SKM-1 (cell line): ENCODE measurements around the gene GRID1.
A peak's percentile ranks its signal among the peaks of the same experiment; 100 is the strongest.
"Not testable (repeated sequence)": the region's sequence is repeated elsewhere in the genome, so short reads cannot be mapped to it uniquely, and the experiment has no call there.

Experiments used
- DNase-seq: peaks from one replicate; lab custom pipeline; 2025; ENCODE audit not compliant: unreplicated experiment; lab: John Stamatoyannopoulos, UW

Gene GRID1

DNA sequence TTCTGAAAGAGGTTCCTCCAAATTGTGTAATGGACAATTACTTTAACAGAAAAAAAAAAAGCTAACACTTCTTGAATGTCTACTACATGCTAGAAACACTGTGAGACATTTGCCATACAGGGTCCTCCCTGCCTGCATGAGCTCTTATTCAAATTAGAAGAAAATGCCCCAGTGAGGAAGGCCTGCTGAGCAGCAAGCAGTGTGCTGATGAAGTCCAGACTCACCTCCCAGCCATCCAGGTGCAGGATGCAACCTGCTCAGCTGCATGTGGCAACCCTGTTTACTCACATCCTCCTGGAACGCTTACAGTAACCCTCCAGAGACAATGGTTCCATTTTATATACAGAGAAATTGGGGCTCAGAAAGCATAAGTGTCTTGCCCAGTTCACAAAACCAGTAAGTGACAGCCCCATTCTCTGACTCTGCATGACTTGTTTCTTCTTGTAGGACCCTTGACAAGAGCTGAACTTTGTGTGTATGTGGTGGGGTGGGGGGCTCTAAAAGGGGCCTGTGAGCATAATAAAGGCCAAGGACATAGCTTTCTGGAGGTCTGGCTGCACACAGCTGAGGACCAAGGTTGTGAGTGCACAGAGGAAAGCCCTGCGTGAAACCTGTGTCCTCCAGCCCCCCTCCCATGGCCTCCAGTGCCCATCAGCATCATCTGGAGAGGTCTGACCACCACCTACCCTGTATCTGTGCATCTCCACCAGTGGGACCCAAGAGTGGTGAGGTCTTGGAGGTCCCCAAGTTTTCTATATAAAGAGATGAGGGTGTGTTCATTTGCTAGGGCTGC lies 387.8 kb downstream of the GRID1 start:
- DNase-seq, result no peak

- no peak for DNase-seq
Measured at GRCh38 chr10:85977642-85978041, 389.0 kb downstream of the GRID1 start.

DNA sequence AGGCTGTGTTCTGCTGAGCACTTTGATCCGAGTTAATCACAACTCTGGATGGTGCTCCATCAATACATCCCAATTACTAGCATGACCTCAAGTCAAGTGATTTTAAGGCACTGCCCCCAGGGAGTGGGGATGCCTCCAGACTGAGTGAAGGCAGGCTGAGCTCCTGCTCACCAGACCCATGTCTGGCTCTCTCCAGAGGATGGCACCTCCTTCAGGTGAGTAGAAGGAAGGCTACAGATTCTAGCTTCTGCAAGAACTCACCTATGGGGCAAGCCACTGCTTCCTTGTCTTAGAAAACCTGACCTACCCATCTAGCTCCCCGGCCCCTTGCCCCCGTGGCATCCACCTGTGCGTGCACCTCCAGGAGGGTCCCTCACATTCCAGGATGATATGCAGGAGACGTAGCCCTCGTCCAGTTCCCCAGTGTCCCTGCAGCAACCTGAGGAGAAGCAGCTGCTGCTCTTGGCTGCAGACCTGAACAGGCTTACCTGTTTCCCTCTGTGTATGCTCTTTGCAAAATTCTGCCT lies 390.3 kb downstream of the GRID1 start:
- no peak for DNase-seq

DNA sequence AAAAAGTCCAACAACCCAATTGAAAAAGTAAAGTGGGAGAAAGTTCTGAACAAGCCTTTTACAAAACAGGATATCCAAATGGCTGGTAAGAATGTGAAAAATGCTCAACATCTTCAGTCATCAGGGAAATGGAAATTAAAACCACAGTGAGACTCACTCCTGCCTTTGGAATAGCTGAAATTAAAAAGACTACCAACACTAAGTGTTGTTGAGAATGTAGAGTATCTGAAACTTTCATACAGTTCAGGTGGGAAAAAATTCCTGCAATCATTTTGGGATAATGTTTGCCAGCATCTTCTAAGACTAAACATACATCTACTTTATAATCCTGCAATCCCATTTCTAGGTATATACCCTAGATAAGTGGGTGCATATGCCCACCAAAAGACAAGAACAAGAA lies 395.1 kb downstream of the GRID1 start:
- DNase-seq, result no peak

GRCh38 chr10:85967594-85967993 lies 399.0 kb downstream of the GRID1 start:
- DNase-seq, result no peak

DNA sequence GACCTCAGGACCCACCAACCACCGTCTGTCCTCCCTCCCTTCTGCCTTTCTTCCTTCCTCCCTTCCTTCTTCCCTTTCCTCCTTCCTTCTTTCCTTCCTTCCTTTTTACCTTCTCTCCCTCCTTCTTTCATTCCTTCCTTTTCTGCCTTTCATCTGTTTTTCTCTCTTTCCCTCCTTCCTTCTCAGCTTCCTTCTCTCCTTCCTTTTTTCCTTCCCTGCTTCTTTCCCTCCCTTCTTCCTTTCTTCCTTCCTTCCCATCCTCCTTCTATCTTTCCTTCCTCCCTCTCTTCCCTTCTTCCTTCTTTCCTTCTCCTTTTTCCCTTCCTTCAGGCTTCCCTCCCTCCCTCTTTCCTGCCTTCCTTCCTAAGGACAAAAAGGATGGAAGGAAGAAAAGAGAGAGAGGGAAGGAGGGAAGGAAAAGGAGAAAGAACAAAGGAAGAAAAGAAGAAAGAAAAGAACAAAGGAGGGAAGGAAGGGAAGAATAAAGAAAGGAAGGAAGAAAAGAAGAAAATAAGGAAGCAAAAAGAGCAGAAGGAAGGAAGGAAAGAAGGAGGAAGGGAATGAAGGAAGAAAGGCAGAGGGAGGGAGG lies 405.0 kb downstream of the GRID1 start:
- DNase-seq, result no peak

GRCh38 chr10:85961073-85961472 lies 405.5 kb downstream of the GRID1 start:
- no peak for DNase-seq

DNA sequence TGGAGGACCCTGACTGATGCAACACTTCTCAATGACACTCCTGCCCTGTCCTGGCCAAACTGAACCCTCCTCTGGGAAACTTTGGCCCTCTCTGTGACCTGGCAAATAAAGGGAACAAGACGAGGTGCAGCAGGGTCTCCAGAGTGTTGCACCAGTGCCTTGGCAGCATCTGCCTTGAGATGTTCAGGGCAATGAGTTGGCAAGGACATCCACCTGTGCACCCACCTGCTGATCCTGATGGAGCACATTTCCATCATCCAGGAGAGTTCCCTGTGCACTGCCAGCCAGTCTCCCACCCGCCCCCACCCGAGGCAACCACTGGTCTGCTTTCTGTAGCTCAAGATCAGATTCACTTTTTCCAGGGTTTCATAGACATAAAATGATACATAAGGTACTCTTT lies 407.4 kb downstream of the GRID1 start:
- no peak for DNase-seq

GRCh38 chr10:85950921-85951320 lies 415.7 kb downstream of the GRID1 start:
- no peak for DNase-seq

DNA sequence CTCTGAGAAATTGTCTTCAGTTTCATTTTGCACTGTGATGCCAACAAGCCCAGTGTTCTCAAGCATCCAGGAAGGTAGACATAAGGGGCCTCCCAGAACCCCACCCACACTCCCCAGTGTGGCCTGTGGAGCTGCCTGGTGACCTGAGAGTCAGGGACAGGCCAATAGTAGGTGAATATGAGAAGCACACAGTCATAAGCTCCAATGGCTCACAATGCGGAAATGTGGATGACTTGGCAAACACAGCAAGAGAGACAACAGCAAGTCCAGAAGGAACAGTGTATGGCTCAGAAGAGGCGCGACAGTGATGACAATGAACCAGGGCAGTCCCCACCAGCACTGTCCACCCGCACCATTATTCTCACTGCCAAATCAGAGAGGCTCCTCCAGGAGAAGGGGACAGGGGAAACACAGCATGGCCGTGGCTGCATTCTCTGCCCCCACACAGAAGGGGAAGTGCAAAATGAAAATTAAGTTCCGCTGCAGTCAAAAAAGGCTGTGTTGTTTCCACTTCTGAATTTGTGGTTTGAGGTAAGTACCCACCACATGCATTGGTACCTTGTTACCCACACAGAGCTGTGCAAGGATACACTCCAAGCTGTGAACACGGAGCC lies 419.8 kb downstream of the GRID1 start:
- DNase-seq, result peak; percentile 26

- DNase-seq, result no peak
Measured at GRCh38 chr10:85936161-85936560, 430.4 kb downstream of the GRID1 start.

GRCh38 chr10:85934586-85934985 lies 432.0 kb downstream of the GRID1 start:
- DNase-seq, result no peak

- DNase-seq, result not testable (repeated sequence)
Measured at GRCh38 chr10:85929993-85930392, 436.6 kb downstream of the GRID1 start.

GRCh38 chr10:85927952-85928665 lies 438.5 kb downstream of the GRID1 start:
- DNase-seq, result no peak

- DNase-seq, result no peak
Measured at GRCh38 chr10:85926986-85927385, 439.6 kb downstream of the GRID1 start.

DNA sequence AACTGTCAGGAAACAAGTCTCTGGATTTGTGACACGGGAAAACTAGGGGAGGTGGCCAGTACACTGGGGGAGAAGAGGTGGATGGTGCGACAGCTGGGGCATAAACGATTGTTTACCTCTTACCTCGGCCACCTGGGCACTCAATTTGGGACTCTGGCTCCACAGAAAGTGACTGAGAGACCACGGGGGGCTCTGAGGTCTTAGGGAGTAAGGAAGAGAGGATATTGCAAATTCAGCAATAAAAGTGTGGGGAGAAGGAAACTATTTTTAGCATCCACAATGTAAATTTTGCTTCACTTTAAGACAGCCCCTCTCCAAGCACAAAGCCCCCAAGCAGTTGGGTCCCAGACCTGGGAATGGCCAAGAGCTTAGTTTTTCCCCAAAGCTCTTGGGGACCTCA lies 440.5 kb downstream of the GRID1 start:
- no peak for DNase-seq

DNA sequence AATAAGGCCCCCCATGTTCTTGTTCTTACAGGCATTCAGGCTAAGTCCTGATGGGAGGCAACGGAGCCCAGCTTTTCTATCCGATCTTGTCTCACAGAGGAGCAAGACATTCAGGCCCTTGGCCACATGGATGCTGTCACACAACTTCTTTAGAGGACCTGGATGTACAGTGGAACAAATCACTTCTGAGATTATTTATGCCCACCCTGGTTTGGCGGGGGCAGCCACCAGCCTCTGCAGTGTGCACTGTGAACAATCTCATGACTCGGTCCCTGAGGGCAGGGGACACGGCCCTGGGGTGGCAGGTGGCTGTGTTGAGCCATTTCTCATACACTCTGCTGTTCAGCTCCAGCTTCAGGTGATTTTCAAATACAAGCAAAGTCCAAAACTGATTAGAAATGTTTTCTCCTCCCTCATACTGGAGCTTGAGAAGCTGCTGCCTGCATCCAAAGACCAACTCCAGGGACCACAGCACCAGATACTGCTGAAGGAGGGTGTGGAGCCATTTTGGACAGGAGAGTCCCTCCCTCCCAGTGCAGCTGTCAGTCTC lies 441.3 kb downstream of the GRID1 start:
- no peak for DNase-seq

GRCh38 chr10:85924382-85925102 lies 442.1 kb downstream of the GRID1 start:
- no peak for DNase-seq

DNA sequence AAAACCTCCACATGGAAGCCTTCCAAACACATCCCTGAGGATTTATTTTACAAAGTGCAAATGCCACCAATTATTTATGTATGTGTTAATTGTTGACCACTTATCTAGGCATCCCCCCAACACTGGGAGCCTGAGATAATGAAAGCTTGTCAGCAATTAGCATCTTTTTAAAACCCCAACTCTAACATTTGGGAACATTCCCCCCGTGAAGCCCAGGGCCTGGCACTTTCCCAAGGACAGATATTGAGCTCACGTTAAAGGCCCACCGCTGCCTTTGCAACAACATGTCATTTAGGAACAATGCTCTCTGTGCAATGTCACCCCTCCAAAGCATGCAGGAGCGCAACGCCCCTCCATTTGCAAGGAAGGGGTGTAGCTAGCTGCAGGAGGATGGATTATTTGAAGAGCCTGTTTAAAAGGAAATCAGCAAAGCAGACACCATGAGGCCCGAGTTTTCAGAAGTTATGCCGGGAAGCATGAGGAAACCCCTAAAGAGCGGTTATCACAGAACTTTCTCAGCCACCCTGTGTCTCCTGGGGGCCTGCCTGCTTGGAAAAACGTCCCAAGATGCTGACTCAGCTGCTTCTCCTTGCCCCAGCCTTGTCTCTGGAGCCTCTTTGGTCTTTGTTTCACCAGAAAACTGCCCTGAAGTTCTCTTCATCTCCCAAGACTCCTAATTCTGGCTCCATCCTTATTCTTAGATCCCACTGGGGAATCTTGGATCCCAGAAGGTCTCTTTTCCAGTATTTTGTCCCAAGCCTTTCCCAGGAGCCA lies 444.1 kb downstream of the GRID1 start:
- DNase-seq, result no peak

DNA sequence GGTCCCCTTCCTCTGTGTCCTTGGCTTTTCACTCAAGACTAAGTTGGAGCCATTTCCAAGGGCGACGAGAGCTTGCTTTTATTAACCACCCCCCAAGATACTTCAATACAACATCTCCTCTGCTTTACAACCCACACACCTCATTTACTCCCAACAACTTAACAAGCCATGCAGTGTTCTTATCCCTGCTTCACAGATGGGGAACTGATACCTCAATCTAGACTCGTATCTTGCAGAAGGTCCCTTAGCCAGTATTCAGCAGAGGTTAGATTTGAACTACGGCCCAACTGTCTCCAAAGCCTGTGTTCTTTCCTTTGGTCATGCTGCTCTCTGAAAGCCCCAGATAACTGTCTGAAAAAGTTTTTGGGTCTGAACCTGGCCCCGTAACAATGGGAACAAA lies 444.8 kb downstream of the GRID1 start:
- DNase-seq, result no peak
